Neural cell (in vitro differentiated cells): ENCODE data around the gene CCDC102A.

Experiments
- CTCF ChIP-seq: fragments of 450-650 bp; IDR thresholded peaks from 2 replicates; pipeline ENCODE4 v1.5.1; 2014; ENCODE audit warnings: antibody characterized with exemption, mild to moderate bottlenecking, moderate library complexity; ENCODE audit not compliant: poor library complexity, severe bottlenecking
- EZH2 ChIP-seq: fragments of 200-600, 300-800 bp; shearing (Covaris generic), sonication (generic); IDR thresholded peaks from 2 replicates; pipeline ENCODE4 v1.6.1; 2014; ENCODE audit warnings: antibody characterized with exemption, low read length, borderline replicate concordance, mild to moderate bottlenecking; ENCODE audit not compliant: insufficient read depth, poor library complexity, severe bottlenecking
- POLR2AphosphoS5 ChIP-seq: IDR thresholded peaks from 2 replicates; pipeline ENCODE4 v1.6.1; 2012
- RAD21 ChIP-seq: fragments of 450-650 bp; conservative IDR thresholded peaks from 2 replicates; pipeline ENCODE4 v1.6.1; 2014; ENCODE audit warnings: antibody characterized with exemption, mild to moderate bottlenecking, moderate library complexity
- SMC3 ChIP-seq: fragments of 450-650 bp; conservative IDR thresholded peaks from 2 replicates; pipeline ENCODE4 v1.6.1; 2014; ENCODE audit warnings: antibody characterized with exemption, mild to moderate bottlenecking, moderate library complexity; ENCODE audit not compliant: poor library complexity
- TF ChIP-seq, protein P1 (sequence below): IDR thresholded peaks from 2 replicates; pipeline ENCODE4 v1.6.1; 2012; ENCODE audit warnings: borderline replicate concordance

DNA sequence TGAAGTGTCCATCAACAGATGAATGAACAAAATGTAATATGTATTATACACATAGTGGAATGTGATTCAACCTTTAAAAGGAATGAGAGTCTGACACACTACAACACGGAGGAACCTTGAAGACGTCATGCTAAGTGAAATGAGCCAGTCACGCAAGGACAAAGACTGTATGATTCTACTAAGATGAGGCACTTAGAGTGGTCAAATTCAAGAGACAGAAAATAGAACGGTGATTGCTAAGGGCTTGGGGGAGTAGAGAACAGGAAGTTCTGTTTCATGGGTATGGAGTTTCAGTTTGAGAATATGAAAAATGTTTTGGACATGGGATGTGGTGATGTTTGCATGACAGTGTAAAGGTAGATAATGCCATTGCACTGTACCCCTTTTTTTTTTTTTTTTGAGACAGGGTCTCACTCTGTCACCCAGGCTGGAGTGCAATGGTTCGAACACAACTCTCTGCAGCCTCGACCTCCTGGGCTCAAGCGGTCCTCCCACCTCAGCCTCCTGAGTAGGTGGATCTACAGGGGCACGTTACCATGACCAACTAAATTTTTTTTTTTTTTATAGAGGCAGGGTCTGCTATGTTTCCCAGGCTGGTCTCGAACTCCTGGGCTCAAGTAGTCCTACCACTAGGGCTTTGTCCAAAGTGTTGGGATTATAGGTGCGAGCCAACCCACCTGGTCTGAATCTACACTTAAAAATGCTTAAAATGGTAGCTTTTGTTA lies 2.9 kb upstream of the CCDC102A start:
- TF ChIP-seq CTCF (no peak), RAD21 (no peak), EZH2 (no peak), POLR2AphosphoS5 (peak; percentile 21), SMC3 (no peak)
- TF ChIP-seq, protein P1, sequence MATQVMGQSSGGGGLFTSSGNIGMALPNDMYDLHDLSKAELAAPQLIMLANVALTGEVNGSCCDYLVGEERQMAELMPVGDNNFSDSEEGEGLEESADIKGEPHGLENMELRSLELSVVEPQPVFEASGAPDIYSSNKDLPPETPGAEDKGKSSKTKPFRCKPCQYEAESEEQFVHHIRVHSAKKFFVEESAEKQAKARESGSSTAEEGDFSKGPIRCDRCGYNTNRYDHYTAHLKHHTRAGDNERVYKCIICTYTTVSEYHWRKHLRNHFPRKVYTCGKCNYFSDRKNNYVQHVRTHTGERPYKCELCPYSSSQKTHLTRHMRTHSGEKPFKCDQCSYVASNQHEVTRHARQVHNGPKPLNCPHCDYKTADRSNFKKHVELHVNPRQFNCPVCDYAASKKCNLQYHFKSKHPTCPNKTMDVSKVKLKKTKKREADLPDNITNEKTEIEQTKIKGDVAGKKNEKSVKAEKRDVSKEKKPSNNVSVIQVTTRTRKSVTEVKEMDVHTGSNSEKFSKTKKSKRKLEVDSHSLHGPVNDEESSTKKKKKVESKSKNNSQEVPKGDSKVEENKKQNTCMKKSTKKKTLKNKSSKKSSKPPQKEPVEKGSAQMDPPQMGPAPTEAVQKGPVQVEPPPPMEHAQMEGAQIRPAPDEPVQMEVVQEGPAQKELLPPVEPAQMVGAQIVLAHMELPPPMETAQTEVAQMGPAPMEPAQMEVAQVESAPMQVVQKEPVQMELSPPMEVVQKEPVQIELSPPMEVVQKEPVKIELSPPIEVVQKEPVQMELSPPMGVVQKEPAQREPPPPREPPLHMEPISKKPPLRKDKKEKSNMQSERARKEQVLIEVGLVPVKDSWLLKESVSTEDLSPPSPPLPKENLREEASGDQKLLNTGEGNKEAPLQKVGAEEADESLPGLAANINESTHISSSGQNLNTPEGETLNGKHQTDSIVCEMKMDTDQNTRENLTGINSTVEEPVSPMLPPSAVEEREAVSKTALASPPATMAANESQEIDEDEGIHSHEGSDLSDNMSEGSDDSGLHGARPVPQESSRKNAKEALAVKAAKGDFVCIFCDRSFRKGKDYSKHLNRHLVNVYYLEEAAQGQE: no peak
